Measurements from ENCODE around the gene GRIK4. TPM values are rescaled to one million over a fixed set of nuclear protein-coding genes. Genes with fewer than 3 reads are reported as not detected.

GRIK4 gene
- polyA plus RNA-seq, 1 experiment = 0.55 TPM

- no peak overlapping the region for H3K4me3 ChIP-seq (ENCODE audit: low read depth, low read length)
- H3K27me3 ChIP-seq (ENCODE audit: control insufficient read depth, insufficient read depth, low read length) = peaks cover 24% of the 10 kb centered on the region
- no peak for TF ChIP-seq CTCF (IDR thresholded peaks at IDR 0.05; ENCODE audit: low read depth, low read length)
- no peaks in the 10 kb centered on the region for H3K9me3 ChIP-seq (ENCODE audit: control insufficient read depth, insufficient read depth, low read length)
- no peak for DNase-seq (ENCODE audit: low read depth, low spot score)
- POLR2A ChIA-PET = no interaction called here
- no peak overlapping the region for H3K27ac ChIP-seq (ENCODE audit: low read depth, low read length)
- CTCF ChIA-PET = interaction anchor here (1.5 kb wide), 1 partner anchor 373 kb away, joined by 3 read pairs; the partner anchor contains the start of gene GRIK4
These were observed 372.8 kb downstream of the GRIK4 start for GRCh38 chr11:120884154-120885020.

GRCh38 chr11:120890609-120891320, 379.2 kb downstream of the GRIK4 start:
- Histone ChIP-seq H3K9me3 (ENCODE audit: control insufficient read depth, insufficient read depth, low read length) (no peaks in the 10 kb centered on the region), H3K27ac (ENCODE audit: low read depth, low read length) (no peak overlapping the region), H3K27me3 (ENCODE audit: control insufficient read depth, insufficient read depth, low read length) (peaks cover 13% of the 10 kb centered on the region), H3K4me3 (ENCODE audit: low read depth, low read length) (no peak overlapping the region)
- TF ChIP-seq CTCF (IDR thresholded peaks at IDR 0.05; ENCODE audit: low read depth, low read length) = no peak
- POLR2A ChIA-PET = no interaction called here
- CTCF ChIA-PET = no interaction called here
- no peak for DNase-seq (ENCODE audit: low read depth, low spot score)

DNA sequence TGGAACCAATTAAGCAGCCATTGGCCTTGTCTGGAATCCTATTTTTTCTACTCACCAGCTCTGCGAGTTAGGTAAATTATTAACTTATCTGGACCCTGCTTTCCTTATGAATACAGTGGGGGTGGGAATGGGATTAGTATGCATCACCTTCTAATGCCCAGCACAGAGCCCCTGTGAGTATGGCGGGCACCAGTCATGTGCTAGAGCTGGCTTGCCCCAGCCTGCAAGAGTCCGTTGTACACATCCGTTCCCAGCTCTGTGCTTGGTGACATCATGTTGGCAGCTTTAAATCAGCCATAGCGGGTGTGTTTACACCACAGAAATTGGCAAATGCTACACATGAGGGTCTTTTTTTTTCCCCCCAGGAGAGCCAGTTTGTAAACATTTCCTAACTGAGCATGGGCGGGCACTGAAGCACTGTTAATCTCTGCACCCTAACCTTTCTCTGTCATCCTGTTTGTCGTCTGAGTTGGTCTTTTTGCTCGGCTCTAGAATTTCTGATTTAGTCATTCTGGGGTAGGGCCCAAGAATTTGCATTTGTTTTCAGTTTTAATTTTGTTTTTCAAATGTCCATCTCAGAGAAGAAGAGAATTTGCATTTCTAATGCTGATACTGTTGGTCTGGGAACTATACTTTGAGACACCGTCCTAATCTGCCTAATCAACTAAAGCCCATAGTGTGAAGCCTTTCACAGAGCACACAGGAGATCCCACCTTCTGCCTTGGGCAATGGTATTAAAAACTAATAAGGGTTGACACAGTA, 382.1 kb downstream of the GRIK4 start:
- peaks cover 12% of the 10 kb centered on the region for H3K27me3 ChIP-seq (ENCODE audit: control insufficient read depth, insufficient read depth, low read length)

GRCh38 chr11:120894202-120894985, 382.8 kb downstream of the GRIK4 start:
- TF ChIP-seq CTCF (IDR thresholded peaks at IDR 0.05; ENCODE audit: low read depth, low read length) = no peak
- no peak for DNase-seq (ENCODE audit: low read depth, low spot score)
- Histone ChIP-seq H3K9me3 (ENCODE audit: control insufficient read depth, insufficient read depth, low read length) (no peaks in the 10 kb centered on the region), H3K4me3 (ENCODE audit: low read depth, low read length) (no peak overlapping the region), H3K27ac (ENCODE audit: low read depth, low read length) (no peak overlapping the region), H3K27me3 (ENCODE audit: control insufficient read depth, insufficient read depth, low read length) (peaks cover 10% of the 10 kb centered on the region)
- ChIA-PET POLR2A (no interaction called here), CTCF (no interaction called here)

More for the DNA sequence above, 382.1 kb downstream of the GRIK4 start:
- CTCF ChIA-PET = no interaction called here
- Histone ChIP-seq H3K9me3 (ENCODE audit: control insufficient read depth, insufficient read depth, low read length) (no peaks in the 10 kb centered on the region), H3K27ac (ENCODE audit: low read depth, low read length) (no peak overlapping the region), H3K4me3 (ENCODE audit: low read depth, low read length) (no peak overlapping the region)
- no peak for TF ChIP-seq CTCF (IDR thresholded peaks at IDR 0.05; ENCODE audit: low read depth, low read length)
- no peak for DNase-seq (ENCODE audit: low read depth, low spot score)
- POLR2A ChIA-PET = no interaction called here

Data from AG04450 (cell line).